Rectal smooth muscle tissue (tissue), 1 donor: ENCODE data around the gene NLRC3.

Source experiments
- H3K27ac ChIP-seq: one replicate; pipeline ENCODE4 v1.7.0; 2013; ENCODE audit warnings: low read depth, low read length, inconsistent platforms
- H3K27me3 ChIP-seq: one replicate; pipeline ENCODE4 v1.7.0; 2013; ENCODE audit warnings: low read length; ENCODE audit not compliant: control insufficient read depth, insufficient read depth
- H3K36me3 ChIP-seq: one replicate; pipeline ENCODE4 v1.7.0; 2013; ENCODE audit warnings: low read length; ENCODE audit not compliant: control insufficient read depth, insufficient read depth
- H3K4me1 ChIP-seq: one replicate; pipeline ENCODE4 v1.7.0; 2013; ENCODE audit warnings: low read length; ENCODE audit not compliant: control insufficient read depth, insufficient read depth
- H3K4me3 ChIP-seq: one replicate; pipeline ENCODE4 v1.7.0; 2013; ENCODE audit warnings: low read length
- H3K9ac ChIP-seq: one replicate; pipeline ENCODE4 v1.7.0; 2013; ENCODE audit warnings: low read length

The NLRC3 gene

GRCh38 chr16:3549906-3550305 lies 27.3 kb downstream of the NLRC3 start:
- Histone ChIP-seq H3K4me3 (no peak overlapping the region), H3K27ac (no peak overlapping the region), H3K27me3 (no peaks in the 10 kb centered on the region), H3K36me3 (no peaks in the 10 kb centered on the region), H3K9ac (no peak overlapping the region), H3K4me1 (no peaks in the 10 kb centered on the region)

DNA sequence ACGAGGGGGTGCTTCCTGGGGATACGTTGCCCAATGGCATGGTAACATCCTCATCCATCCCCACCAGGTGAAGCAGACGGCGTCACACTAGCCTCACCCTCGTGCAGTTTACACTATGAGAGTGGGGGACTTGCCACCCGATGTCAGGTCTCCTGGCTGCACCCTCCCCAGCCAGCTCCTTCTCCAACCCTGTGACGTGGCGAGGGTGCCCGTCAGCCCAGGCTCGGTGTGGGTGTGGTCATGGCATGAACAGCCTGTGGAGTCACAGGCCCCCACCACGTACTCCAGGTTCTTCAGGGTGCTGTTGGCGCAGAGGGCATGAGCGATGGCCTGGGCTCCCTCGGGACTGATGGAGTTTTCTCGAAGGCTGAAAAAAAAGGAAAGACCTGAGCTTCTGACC lies 28.3 kb downstream of the NLRC3 start:
- Histone ChIP-seq H3K27ac (no peak overlapping the region), H3K36me3 (no peaks in the 10 kb centered on the region), H3K27me3 (no peaks in the 10 kb centered on the region), H3K4me1 (no peaks in the 10 kb centered on the region), H3K4me3 (no peak overlapping the region), H3K9ac (no peak overlapping the region)

- Histone ChIP-seq H3K27me3 (no peaks in the 10 kb centered on the region), H3K27ac (no peak overlapping the region), H3K36me3 (no peaks in the 10 kb centered on the region), H3K4me1 (no peaks in the 10 kb centered on the region), H3K9ac (no peak overlapping the region), H3K4me3 (no peak overlapping the region)
Observed at GRCh38 chr16:3548445-3548844, 28.8 kb downstream of the NLRC3 start.

GRCh38 chr16:3546986-3547682 lies 30.1 kb downstream of the NLRC3 start:
- Histone ChIP-seq H3K4me3 (no peak overlapping the region), H3K27ac (no peak overlapping the region), H3K36me3 (no peaks in the 10 kb centered on the region), H3K27me3 (no peaks in the 10 kb centered on the region), H3K9ac (no peak overlapping the region), H3K4me1 (no peaks in the 10 kb centered on the region)

DNA sequence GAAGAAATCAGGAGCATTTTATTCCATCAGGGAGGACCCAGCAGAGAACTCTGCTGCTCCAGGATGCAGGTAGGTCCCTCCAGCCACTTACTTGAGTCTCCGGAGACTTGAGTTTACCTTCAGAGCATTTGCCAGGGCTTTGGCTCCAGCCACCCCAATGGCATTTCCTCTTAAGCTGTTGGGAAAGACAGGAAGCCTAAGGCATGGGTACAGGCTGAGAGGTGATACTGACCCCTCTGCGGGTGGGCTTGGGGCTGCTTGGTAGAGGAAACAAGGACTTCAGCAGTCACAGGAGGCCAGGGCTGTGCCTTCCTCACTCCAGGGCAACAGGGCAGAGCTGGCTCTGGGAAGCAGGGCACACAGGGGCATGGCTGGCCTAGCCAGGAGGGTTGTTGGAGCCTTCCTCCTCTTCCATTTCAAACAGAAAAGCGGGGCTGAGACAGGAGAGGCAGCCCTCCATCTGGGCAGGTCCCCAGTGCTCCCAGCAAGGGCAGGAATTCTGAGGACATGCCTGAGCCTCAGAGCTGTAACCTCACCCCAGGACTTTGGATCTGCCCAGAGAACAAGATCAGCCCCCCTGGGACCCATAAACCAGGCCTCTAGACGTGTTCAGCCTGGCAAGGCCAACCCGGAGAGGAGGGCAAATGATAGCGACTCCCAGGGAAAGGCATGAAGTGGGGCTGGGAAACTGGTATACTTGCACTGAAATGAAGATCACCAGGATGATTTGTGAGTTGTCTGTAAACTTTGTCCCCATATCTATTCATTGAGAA lies 34.4 kb downstream of the NLRC3 start:
- no peak overlapping the region for H3K9ac ChIP-seq
- no peak overlapping the region for H3K4me3 ChIP-seq
- H3K27ac ChIP-seq: no peak overlapping the region
- H3K27me3 ChIP-seq: no peaks in the 10 kb centered on the region
- no peaks in the 10 kb centered on the region for H3K36me3 ChIP-seq
- no peaks in the 10 kb centered on the region for H3K4me1 ChIP-seq

DNA sequence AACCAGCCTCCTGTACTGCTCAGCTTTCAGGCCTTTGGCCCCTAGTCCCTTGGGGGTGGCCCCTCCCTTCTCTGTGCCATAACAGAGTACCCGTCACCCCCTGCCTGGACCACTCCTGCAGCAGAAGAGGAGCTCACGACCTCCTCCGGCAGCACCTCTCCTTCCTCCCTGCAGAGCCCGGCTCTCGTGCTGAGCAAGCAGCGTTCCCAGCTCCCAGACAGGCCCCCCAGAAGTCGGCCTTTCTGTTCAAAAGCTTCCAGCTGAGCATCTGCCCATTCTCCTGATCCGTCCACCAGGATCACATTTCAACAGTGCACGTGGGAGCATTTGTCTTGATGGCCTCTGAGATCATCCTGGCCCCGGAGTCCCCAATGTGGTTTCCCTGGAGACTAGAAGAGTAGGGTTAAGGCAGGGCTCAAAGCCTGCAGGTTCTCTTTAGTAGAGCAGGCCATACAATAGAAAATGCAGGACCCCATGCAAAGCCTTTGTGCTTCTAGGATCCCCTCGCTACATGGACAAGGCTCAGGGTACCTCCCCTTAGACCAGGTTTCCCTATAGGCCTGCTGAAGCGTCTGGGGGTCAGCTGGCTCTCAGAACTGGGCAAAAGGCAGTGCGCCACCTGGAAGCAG lies 35.6 kb downstream of the NLRC3 start:
- Histone ChIP-seq H3K36me3 (no peaks in the 10 kb centered on the region), H3K27me3 (no peaks in the 10 kb centered on the region), H3K27ac (no peak overlapping the region)

DNA sequence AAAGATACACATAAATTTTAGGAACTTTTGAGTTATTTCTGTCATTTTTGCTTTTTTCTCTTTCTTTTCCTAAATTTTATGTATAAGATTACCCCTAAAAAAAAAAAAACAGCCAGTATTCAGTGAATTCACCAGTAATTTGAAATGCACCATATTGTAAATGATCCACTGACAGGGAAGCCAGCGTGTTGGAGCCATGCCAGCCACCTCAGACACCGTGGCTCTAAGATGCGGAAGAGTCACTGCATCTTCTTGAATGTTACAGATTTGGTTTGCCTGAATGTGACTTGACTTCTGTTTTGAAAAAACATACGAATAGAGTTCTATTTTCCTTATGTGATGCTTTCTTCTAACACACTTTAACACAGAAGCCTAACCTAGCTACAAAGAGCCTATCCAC lies 39.0 kb downstream of the NLRC3 start:
- Histone ChIP-seq H3K27me3 (no peaks in the 10 kb centered on the region), H3K9ac (no peak overlapping the region), H3K27ac (no peak overlapping the region), H3K4me3 (no peak overlapping the region), H3K36me3 (peaks cover 3% of the 10 kb centered on the region), H3K4me1 (no peaks in the 10 kb centered on the region)

More for the DNA sequence above, 35.6 kb downstream of the NLRC3 start:
- Histone ChIP-seq H3K9ac (no peak overlapping the region), H3K4me1 (no peaks in the 10 kb centered on the region), H3K4me3 (no peak overlapping the region)

GRCh38 chr16:3536851-3537250 lies 40.4 kb downstream of the NLRC3 start:
- Histone ChIP-seq H3K9ac (no peak overlapping the region), H3K36me3 (peaks cover 13% of the 10 kb centered on the region)

DNA sequence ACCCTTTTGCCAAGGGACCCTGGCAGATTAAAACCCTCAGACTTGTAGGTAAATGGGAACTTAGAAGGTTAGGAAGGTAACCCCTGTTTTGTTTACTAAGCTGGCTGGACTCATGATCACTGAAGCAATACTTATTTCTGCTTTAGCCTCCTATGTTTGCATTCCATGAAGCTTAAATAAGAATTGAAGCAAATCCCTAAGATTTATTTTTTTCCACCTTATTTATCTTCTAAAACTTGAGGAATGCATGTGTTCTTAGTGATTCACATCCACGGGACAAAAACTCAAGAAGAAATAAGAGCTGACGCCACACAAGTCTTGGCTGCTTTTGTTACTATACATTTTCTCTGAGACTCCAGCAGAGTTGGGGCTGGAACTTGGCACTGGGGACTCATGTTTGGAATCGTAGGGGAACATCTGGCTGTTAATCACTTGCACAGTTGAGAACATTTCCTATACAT lies 40.9 kb downstream of the NLRC3 start:
- Histone ChIP-seq H3K27ac (no peak overlapping the region), H3K4me1 (no peaks in the 10 kb centered on the region), H3K27me3 (no peaks in the 10 kb centered on the region), H3K4me3 (no peak overlapping the region), H3K36me3 (peaks cover 13% of the 10 kb centered on the region), H3K9ac (no peak overlapping the region)

More at GRCh38 chr16:3536851-3537250, 40.4 kb downstream of the NLRC3 start:
- Histone ChIP-seq H3K4me3 (no peak overlapping the region), H3K27ac (no peak overlapping the region), H3K4me1 (no peaks in the 10 kb centered on the region), H3K27me3 (no peaks in the 10 kb centered on the region)

- no peak overlapping the region for H3K9ac ChIP-seq
- no peaks in the 10 kb centered on the region for H3K27me3 ChIP-seq
- no peak overlapping the region for H3K4me3 ChIP-seq
- H3K4me1 ChIP-seq: no peaks in the 10 kb centered on the region
- H3K27ac ChIP-seq: no peak overlapping the region
- peaks cover 15% of the 10 kb centered on the region for H3K36me3 ChIP-seq
Observed at GRCh38 chr16:3534126-3534525, 43.1 kb downstream of the NLRC3 start.

GRCh38 chr16:3532741-3533140 lies 44.5 kb downstream of the NLRC3 start:
- H3K27ac ChIP-seq: no peak overlapping the region
- H3K4me3 ChIP-seq: no peak overlapping the region
- H3K27me3 ChIP-seq: no peaks in the 10 kb centered on the region
- H3K9ac ChIP-seq: no peak overlapping the region
- peaks cover 15% of the 10 kb centered on the region for H3K36me3 ChIP-seq
- H3K4me1 ChIP-seq: no peaks in the 10 kb centered on the region

GRCh38 chr16:3530371-3530914 lies 46.8 kb downstream of the NLRC3 start:
- no peaks in the 10 kb centered on the region for H3K27me3 ChIP-seq
- H3K4me1 ChIP-seq: no peaks in the 10 kb centered on the region
- no peak overlapping the region for H3K9ac ChIP-seq
- H3K4me3 ChIP-seq: no peak overlapping the region
- H3K36me3 ChIP-seq: peaks cover 11% of the 10 kb centered on the region
- H3K27ac ChIP-seq: no peak overlapping the region
